Amniotic epithelial cell (primary cell): Measurements from ENCODE around the gene BSND.

ENCODE experiments used
- DNase-seq: peaks from one replicate; pipeline ENCODE4 v3.0.0-alpha.2; 2010; ENCODE audit warnings: low read depth

The BSND gene

GRCh38 chr1:55061000-55061705 lies 62.4 kb downstream of the BSND start:
- DNase-seq: no peak
